Thymus (tissue), 14 donors: ENCODE results near the gene SYDE2. TPM values are rescaled to one million over a fixed set of nuclear protein-coding genes. Genes with fewer than 3 reads are reported as not detected.
"Not testable (repeated sequence)": the region's sequence is repeated elsewhere in the genome, so short reads cannot be mapped to it uniquely, and the experiment has no call there.

Source experiments
- DNase-seq, 9 donors: peaks; one replicate each; pipeline ENCODE4 v3.0.0-alpha.2; 2013; ENCODE audit warnings: low spot score in 9 of 9, low read depth in 6 of 9, missing footprints in 1 of 9
- H3K27ac ChIP-seq, 2 donors: one replicate each; pipeline ENCODE4 v1.5.1; 2013; ENCODE audit warnings: control low read depth in 1 of 2, low read depth in 1 of 2, low read length in 1 of 2, mild to moderate bottlenecking in 1 of 2, moderate library complexity in 1 of 2
- H3K27me3 ChIP-seq, 2 donors: one replicate each; pipeline ENCODE4 v1.5.1; 2013; ENCODE audit warnings: low read length in 1 of 2; ENCODE audit not compliant: control insufficient read depth in 2 of 2, insufficient read depth in 1 of 2
- H3K36me3 ChIP-seq, 2 donors: one replicate each; pipeline ENCODE4 v1.5.1; 2013; ENCODE audit warnings: low read length in 1 of 2, mild to moderate bottlenecking in 1 of 2, moderate library complexity in 1 of 2; ENCODE audit not compliant: control insufficient read depth in 2 of 2, insufficient read depth in 2 of 2
- H3K4me1 ChIP-seq, 2 donors: one replicate each; pipeline ENCODE4 v1.5.1; 2013; ENCODE audit warnings: low read length in 2 of 2; ENCODE audit not compliant: control insufficient read depth in 2 of 2, insufficient read depth in 2 of 2
- H3K4me3 ChIP-seq, 2 donors: one replicate each; pipeline ENCODE4 v1.5.1; 2013; ENCODE audit warnings: low read length in 2 of 2, control low read depth in 1 of 2, mild to moderate bottlenecking in 1 of 2
- H3K9me3 ChIP-seq, 2 donors: one replicate each; pipeline ENCODE4 v1.5.1; 2013; ENCODE audit warnings: low read length in 1 of 2, mild to moderate bottlenecking in 1 of 2; ENCODE audit not compliant: control insufficient read depth in 2 of 2, insufficient read depth in 1 of 2
- whole genome bisulfite sequencing: extraction: QIAGEN DNeasy Blood & Tissue Kit; methylation state at CpG from one replicate; pipeline ENCODE4 v1.1.7; 2013; 5-methylcytosine and 5-hydroxymethylcytosine counted together
- long read RNA-seq, 10 donors: transcript quantifications; one replicate each; lab custom pipeline, GENCODE V29; 2026
- polyA plus RNA-seq: library from polyadenylated mRNA; stranded (reverse); fragments of 200-250 nt; gene quantifications from one replicate; pipeline ENCODE4 v1.2.3, GENCODE V29; 2013
- total RNA-seq: library from RNA; stranded (reverse); fragments of 120-200 nt; gene quantifications from one replicate; pipeline ENCODE4 v1.2.4, GENCODE V29; 2013
- donor health status: healthy.

The SYDE2 gene
- total RNA-seq (1.3 TPM), polyA plus RNA-seq (1.1 TPM)
- long read RNA-seq, donor 1 = 0 reads
- long read RNA-seq, donor 2, full-length matches to known transcripts = 1 of 1 reads
- long read RNA-seq, donor 2, partial matches to known transcripts = 0 of 1 reads
- long read RNA-seq, donor 2, other reads (novel, unspliced or antisense) = 0 of 1 reads
- long read RNA-seq, donor 3 = 0 reads
- long read RNA-seq, donor 4, partial matches to known transcripts = 0 of 1 reads
- long read RNA-seq, donor 4, other reads (novel, unspliced or antisense) = 0 of 1 reads
- long read RNA-seq, donor 5, full-length matches to known transcripts = 1 of 1 reads
- long read RNA-seq, donor 5, partial matches to known transcripts = 0 of 1 reads
- long read RNA-seq, donor 5, other reads (novel, unspliced or antisense) = 0 of 1 reads
- long read RNA-seq, donor 6 = 0 reads
- long read RNA-seq, donor 7 = 0 reads
- long read RNA-seq, donor 8 = 0 reads
- long read RNA-seq, donor 9 = 0 reads
- long read RNA-seq, donor 10 = 0 reads

GRCh38 chr1:85200463-85201339 is at the start of gene SYDE2:
TSS of gene SYDE2 (minus strand) at chr1:85201016. CDS start at chr1:85200996, 20 bp downstream.
- H3K9me3 ChIP-seq = no peaks in the 10 kb centered on the region
- peak within 1 kb of the TSS in 1 of 2 donors; percentile 84 for H3K27ac ChIP-seq
- DNase-seq = peak in 6 of 9 donors; percentile 36 to 70 (median 46)
- no peaks in the 10 kb centered on the region for H3K36me3 ChIP-seq
- peaks cover 0 to 10% of the 10 kb centered on the region in 2 donors for H3K4me1 ChIP-seq
- peaks cover 17 to 69% of the 10 kb centered on the region in 2 donors for H3K27me3 ChIP-seq
- under 1% methylated on average over 99 of the region's 99 CpGs for WGBS
- peak within 1 kb of the TSS; percentile 38 to 58 for H3K4me3 ChIP-seq

- not testable (repeated sequence) for H3K36me3 ChIP-seq, DNase-seq, H3K4me3 ChIP-seq, H3K27ac ChIP-seq, H3K27me3 ChIP-seq, H3K4me1 ChIP-seq, H3K9me3 ChIP-seq
- WGBS = 95% methylated on average over 3 of the region's 3 CpGs
Observed at GRCh38 chr1:85249042-85249441, 48.2 kb upstream of the SYDE2 start.

GRCh38 chr1:85245891-85246290 is 45.1 kb upstream of the SYDE2 start:
- no peak overlapping the region for H3K4me3 ChIP-seq
- peaks cover 0 to 11% of the 10 kb centered on the region in 2 donors for H3K9me3 ChIP-seq
- H3K36me3 ChIP-seq = no peaks in the 10 kb centered on the region
- WGBS = 98% methylated on average over 1 of the region's 1 CpG
- DNase-seq = no peak
- no peaks in the 10 kb centered on the region for H3K27me3 ChIP-seq
- peaks cover 0 to 3% of the 10 kb centered on the region in 2 donors for H3K4me1 ChIP-seq
- no peak overlapping the region for H3K27ac ChIP-seq

GRCh38 chr1:85245456-85245855 is 44.6 kb upstream of the SYDE2 start:
- WGBS = 98% methylated on average over 1 of the region's 1 CpG
- Histone ChIP-seq H3K27me3 (no peaks in the 10 kb centered on the region), H3K4me3 (no peak overlapping the region), H3K27ac (no peak overlapping the region), H3K4me1 (peaks cover 0 to 3% of the 10 kb centered on the region in 2 donors), H3K36me3 (no peaks in the 10 kb centered on the region), H3K9me3 (peaks cover 0 to 11% of the 10 kb centered on the region in 2 donors)
- DNase-seq = no peak

- Histone ChIP-seq H3K27me3 (no peaks in the 10 kb centered on the region), H3K27ac (no peak overlapping the region), H3K36me3 (no peaks in the 10 kb centered on the region), H3K4me3 (no peak overlapping the region), H3K4me1 (peaks cover 0 to 3% of the 10 kb centered on the region in 2 donors), H3K9me3 (peaks cover 0 to 11% of the 10 kb centered on the region in 2 donors)
- no peak for DNase-seq
- WGBS = 43% methylated on average over 4 of the region's 4 CpGs
Observed at GRCh38 chr1:85244271-85245061, 43.6 kb upstream of the SYDE2 start.

- Histone ChIP-seq H3K27ac (peak overlapping the region in 1 of 2 donors; percentile 15), H3K36me3 (no peaks in the 10 kb centered on the region), H3K9me3 (peaks cover 0 to 4% of the 10 kb centered on the region in 2 donors), H3K27me3 (no peaks in the 10 kb centered on the region), H3K4me1 (peaks cover 0 to 3% of the 10 kb centered on the region in 2 donors), H3K4me3 (no peak overlapping the region)
- no peak for DNase-seq
Observed at GRCh38 chr1:85243372-85243771, 42.6 kb upstream of the SYDE2 start.

- peaks cover 0 to 4% of the 10 kb centered on the region in 2 donors for H3K9me3 ChIP-seq
- no peaks in the 10 kb centered on the region for H3K27me3 ChIP-seq
- H3K4me1 ChIP-seq = peaks cover 0 to 3% of the 10 kb centered on the region in 2 donors
- H3K27ac ChIP-seq = no peak overlapping the region
- H3K4me3 ChIP-seq = no peak overlapping the region
- DNase-seq = peak in 1 of 9 donors; percentile 19
- no peaks in the 10 kb centered on the region for H3K36me3 ChIP-seq
- WGBS = 30% methylated on average over 1 of the region's 1 CpG
Observed at GRCh38 chr1:85240643-85241042, 39.8 kb upstream of the SYDE2 start.

GRCh38 chr1:85240174-85240601 is 39.4 kb upstream of the SYDE2 start:
- no peak for DNase-seq
- H3K36me3 ChIP-seq = no peaks in the 10 kb centered on the region
- H3K4me3 ChIP-seq = no peak overlapping the region
- no peaks in the 10 kb centered on the region for H3K27me3 ChIP-seq
- H3K27ac ChIP-seq = no peak overlapping the region
- 95% methylated on average over 1 of the region's 1 CpG for whole genome bisulfite sequencing
- peaks cover 0 to 4% of the 10 kb centered on the region in 2 donors for H3K9me3 ChIP-seq
- peaks cover 0 to 3% of the 10 kb centered on the region in 2 donors for H3K4me1 ChIP-seq
